Measurements from ENCODE around the gene DOCK4.

The DOCK4 gene

DNA sequence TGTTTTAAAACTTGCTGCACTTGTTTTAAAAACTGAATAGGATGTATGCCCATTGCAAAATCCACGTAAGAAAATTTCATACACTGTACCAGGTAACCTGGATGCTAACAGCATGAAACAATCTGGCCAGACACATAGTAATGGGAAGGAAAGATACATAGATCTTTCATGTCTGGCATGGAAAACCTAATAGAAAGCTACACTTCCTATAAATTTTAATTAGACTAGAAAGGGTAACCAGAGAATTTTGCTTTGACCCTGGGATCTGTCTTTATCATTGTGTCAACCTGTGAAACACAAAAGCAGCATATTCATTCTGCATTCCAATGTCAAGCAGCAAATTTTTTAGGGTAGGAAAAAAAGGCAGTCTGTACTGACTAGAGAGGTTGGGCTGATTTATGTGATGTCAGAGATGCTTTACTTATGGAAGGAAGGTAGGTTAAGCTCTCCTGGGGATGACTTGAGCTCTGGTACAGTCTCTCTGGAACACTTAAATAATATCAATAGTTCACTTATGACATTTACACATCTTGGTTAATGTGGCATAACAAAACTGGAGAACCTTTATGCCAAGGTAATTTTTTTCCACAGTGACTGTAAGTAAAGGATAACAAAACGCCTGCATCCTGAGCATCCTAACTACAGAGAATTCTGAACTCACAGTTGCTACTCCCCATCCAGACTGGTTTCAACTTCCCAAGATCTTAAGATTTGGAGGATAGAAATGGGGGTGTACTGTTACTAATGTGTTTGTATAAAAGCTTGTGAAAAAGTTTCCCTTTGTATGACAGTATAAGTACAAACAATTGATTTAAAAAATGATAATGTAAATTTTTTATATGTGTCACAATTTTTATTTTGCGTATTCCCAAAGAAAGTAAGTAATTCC, 44.7 kb downstream of the DOCK4 start:
- no peak for DNase-seq (ENCODE audit: low read depth in 3 of 3)

DNA sequence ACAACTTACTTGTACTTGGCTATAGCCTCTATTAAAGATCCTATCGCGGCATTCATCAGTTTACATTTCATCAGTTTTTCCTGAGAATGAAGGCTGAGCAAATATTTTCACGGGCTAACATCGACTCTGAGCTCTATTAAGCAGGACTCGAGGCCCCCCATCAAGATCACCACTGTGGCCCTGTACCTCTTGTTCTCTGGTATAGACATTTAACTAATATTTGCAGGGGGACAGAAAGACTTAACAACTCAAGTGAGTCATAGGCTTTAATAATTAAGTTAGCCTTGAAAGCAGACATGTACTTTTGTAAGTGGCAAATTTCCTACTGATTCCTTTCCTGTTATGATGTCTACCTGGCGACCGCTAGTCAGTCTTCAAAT, 45.4 kb downstream of the DOCK4 start:
- DNase-seq (ENCODE audit: low read depth in 3 of 3): no peak

DNA sequence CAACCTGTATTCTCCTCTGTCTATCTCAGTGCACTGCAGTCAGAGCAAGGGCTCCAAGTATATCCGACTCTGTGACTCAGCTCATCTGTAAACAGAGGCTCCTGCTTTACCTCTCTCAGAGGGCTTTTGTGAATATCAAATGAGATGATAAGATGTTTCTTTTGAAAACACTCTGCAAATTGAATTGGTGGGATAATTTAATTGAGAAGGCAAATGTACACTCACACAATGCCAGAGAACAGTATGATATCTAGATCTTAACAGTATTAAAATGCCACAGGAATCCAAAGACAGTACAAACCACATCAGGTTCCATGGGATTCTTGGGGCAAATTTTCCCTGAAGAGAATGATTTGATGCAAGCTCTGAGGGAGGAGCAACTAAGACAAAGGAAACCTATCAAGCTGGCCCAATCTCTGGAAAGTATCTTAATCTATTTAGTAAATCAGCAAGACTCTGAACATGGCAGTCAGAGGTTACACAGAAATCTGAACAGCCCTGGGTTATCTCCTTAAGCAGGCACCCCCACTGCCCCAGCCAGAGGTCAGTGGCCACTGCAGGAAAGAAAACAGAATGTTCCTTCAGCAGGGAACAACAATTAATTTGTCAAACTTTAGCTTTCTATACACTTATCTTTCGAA, 45.9 kb downstream of the DOCK4 start:
- DNase-seq (ENCODE audit: low read depth in 3 of 3): no peak

DNA sequence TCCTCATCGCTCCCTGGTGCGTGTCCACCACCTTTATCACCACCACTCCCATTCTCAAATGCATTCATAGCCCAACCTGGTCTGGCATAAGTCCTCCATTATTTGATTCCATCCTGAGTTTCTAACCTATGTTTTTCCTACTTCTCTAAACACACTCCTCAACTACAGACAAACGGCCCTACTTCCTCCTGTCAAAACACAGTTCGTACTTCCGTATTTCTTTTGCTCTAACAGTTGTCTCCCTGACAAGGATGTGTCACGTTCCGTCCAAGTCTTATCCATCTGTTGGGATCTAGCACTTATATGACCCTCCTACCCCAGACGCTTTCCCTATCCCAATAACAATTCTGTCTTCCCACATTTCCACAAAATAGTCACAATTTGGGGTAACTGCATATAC, 46.8 kb downstream of the DOCK4 start:
- no peak for DNase-seq (ENCODE audit: low read depth in 3 of 3)

DNA sequence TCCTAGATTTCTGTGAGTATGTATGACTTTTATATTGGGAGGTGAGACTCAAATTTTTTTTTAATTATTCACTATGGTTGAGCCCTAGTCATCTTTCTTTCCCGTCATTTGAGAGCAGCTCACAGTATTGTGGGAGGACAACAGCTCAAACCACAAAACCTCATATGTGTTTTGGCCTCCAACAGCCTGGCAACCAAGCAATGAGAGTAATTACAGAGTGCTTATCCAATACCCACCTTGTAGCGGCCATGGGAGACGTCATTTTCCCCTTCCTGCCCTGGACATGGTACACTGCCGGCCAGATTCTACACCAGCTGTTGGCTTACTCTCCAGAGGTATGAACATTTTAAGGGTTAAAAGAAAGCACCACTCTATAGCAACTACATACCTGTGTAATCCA, 49.1 kb downstream of the DOCK4 start:
- DNase-seq (ENCODE audit: low read depth in 3 of 3): no peak

DNA sequence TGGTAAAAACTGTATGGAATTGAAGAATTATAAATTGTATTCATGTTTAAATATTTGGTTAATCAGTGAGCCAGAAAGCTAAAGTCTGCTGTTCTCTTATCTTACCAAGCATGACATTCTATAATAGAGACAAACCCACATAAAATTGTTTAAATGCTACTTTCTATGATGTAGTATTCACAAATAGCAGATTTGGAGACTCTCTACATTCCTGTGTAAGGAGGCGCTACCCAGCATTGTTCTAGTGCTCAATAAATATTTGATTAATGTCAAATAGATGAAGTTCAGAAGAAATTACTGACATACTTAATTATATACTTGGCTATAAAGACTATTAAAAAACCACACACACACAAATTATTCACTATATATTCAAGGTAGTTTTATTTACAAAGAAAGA, 49.8 kb downstream of the DOCK4 start:
- DNase-seq (ENCODE audit: low read depth in 3 of 3): no peak

DNA sequence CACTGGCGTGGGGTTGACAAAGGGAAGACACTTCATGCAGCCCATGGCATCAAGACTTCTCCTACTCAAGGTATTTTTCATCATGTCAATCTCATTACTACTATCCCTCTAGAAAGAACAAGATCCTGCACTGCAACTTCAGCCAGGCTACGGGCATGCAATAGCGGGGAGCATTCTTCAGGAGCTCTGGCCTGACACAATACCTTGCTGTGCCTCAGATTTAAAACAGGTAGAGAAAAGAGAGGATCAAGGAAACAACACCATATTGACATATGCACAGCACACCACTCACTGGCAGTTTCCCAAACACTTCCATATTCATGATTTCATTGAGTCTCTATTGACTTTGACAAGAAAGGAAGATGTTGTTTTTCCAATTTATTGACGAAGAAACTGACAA, 51.5 kb downstream of the DOCK4 start:
- no peak for DNase-seq (ENCODE audit: low read depth in 3 of 3)

DNA sequence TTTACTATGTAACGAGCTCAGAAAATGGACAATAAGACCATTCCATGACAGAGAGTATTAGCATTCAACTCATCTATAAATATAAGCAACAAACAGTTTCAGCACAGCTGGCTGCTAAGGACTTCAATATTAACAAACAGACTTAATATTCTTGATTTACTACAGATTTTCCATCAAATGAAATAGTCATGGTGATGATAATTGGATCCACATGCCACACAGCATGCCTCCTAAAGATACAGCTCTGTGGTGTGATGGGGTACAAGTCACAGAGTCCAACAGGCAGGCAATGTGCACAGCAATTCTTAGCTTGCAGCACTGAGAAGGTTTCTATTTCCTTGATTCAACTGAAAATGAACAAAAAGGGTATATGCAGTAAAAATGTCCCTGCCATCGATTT, 54.0 kb downstream of the DOCK4 start:
- DNase-seq (ENCODE audit: low read depth in 3 of 3): no peak

DNA sequence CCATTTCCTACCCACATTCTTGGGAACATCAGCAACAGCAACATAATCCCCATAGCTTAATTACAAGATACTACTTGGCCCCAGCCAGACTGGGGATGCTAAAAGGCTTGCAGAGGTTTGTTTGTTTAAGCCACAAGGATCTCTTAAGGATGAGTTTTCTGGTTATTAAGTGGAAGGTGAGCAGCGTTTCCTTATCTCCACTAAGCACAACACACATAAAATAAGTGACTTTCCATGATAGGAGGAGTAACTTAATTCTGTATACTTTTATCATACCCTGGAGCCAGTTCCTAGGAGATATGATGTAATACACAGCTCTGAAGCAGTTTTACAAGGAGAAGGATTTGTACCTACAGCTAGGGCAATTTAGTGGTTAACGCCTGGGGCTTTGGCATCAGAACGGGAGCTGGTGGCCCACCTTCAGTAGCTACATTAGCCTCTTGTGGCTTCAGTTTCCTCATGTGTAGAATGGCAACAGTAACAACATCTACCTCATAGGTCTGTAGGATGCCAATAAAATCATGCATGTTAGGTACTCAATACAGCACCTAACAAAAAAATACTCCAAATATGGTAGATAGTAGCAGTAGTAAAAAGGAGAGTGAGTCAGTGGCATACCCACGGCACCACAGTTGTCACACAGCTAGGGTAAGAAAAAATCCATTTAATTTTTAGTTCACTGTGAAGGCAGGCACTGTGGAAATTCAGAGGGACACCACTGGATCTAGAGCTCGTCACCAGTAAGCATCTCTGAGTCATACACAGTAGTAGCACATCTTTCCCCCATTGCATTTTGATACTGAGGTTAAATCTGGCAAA, 55.2 kb downstream of the DOCK4 start:
- DNase-seq (ENCODE audit: low read depth in 3 of 3): no peak

DNA sequence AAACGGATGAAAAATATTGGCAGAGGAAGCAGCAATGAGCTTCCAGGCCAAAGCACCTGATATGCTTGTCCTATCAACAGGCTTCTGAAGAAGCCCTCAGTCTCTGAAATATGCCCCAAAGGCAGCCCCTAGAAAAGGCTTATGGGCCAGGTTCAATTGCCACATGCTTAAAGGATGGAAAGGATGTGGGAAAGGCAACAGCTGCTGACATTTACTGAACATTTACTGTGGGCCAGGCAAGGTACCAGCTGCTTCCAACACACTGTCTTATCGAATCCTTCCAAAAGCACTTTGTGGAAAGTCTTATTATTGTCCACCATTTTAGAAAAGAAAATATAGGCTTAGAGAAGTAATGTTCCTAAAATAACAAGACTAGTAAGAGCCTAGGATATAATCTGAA, 56.5 kb downstream of the DOCK4 start:
- no peak for DNase-seq (ENCODE audit: low read depth in 3 of 3)

DNA sequence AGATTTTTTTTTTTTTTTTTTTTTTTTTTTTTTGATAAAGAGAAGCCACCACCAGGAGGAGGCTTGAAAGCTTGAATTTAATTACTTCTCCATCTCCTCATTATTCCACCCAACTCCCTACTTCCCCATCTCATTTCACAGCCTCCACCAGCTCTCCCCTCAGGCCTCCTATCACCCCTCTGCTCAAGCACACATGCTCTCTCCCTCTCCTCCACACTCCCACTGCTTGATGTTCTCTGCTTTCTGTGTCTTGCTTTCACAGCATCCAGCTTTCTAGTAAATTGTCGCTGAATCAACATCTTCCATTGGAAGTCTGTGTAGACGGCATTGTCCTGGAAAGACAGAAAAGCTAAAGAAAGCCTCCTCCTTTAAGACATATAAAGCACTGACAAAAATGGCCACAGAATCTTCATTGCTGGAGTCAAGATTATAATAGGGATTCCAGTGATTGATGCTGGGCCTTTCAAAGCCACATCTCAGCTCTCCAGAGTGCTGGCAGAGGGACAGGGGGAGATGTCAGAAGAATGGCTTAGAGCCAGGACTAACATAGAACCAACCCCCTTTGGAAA, 58.3 kb downstream of the DOCK4 start:
- DNase-seq (ENCODE audit: low read depth in 3 of 3): no peak

DNA sequence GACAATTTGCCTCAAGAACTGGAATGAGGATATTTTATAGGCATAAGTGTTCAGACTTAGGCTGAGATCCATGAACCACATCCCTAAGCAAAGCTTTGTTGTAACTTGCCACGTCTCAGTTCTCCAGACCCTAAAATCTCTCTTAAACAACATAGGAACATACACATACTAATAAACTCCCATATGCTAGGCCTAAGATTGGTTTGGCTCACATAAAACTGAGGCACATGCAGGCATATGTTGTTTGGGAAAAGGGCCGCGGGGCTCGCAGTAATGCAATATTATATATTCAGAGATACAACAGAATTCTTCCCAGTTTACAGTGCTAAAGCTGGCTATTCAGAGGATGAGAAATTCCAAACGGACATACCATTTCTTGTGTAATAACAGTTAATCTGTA, 61.0 kb downstream of the DOCK4 start:
- DNase-seq (ENCODE audit: low read depth in 3 of 3): no peak

DNA sequence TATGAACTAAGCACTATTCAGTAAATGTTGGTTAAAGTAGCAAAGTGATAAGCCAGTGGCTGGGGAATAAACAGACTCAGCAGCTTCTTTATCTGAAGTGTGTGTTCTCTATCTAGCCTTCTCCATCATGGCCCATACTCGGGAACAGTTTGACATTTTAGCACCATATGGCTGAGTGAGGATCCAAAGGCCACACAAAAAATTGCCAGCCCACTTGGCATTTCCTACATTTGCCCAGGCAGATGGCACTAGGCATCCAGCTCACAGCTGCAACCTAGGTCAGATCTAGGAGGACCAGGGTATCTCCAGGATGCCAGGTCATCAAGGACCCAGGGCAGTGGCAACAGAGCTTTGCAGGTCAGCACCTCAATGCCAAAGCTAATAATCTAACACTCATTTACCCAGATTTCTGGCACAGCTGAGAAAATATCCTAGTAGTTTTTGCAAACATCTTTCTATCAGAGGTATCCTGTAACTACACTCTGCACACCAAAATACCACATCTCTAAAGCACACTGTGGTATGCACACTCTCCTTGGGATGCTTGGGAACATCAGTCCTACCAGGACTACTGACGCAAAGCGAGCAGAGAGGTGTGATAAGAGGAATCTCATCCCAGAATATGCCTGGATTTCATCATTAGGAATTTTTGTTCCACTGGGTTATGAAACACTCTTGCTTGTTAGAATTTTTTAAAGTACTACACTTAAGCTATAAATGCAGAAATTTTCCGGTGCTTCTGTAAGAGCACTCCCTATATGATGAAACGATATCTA, 61.7 kb downstream of the DOCK4 start:
- DNase-seq (ENCODE audit: low read depth in 3 of 3): no peak

DNA sequence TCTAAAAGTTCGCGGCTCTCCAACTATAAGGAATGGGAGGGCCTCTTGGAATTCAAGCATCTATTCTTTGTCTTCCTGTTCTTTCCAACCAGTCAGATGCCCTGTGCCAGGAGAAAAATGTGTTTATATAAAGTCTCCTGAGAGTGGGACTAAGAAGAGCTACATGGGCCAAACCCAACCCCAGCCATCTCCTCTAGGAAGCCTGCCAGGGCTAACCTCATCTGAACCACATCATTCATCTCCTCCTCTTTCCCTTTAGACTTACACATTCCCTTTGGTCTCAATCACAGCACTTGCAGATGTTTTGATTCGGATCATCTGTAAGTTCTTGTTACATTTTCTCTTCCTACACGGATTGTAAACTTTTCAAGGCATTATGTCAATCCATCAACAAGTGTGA, 62.6 kb downstream of the DOCK4 start:
- no peak for DNase-seq (ENCODE audit: low read depth in 3 of 3)

DNA sequence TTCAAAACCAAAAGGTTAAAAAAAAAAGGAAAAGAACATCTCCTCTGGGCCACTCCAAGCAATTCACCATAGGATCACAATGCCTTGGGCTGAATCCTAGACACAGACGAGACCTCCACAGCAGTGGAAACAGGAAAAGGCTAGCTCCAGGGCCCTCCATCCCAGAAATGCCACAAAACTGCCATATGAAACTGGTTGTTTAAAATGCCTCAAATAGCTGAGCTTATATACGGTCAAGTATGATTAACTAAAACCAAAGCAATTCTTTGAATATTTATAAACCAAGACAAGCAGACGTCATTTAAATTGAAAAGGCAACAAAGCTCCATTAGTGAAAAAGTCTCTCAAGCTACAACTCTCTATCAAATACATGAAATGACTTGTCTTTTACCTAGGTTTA, 63.1 kb downstream of the DOCK4 start:
- no peak for DNase-seq (ENCODE audit: low read depth in 3 of 3)

DNA sequence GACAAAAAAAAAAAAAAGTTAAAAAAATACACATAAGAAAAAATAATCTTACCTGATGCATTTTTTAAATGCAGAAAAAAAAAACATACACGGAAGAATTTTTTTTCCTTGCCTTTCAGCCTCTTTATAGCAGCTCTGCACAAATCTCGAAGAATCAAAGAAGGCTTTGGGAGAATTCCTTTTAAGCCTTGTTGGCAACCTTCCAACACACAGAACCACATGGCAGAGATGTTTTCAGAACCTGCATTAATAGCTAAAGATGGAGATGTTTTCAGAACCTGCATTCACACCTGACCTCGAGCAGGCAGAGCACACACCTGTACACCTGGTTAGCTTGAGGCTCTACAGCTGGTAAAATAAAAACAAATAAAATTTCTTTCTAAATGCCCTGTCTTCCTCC, 65.6 kb downstream of the DOCK4 start:
- DNase-seq (ENCODE audit: low read depth in 3 of 3): no peak

DNA sequence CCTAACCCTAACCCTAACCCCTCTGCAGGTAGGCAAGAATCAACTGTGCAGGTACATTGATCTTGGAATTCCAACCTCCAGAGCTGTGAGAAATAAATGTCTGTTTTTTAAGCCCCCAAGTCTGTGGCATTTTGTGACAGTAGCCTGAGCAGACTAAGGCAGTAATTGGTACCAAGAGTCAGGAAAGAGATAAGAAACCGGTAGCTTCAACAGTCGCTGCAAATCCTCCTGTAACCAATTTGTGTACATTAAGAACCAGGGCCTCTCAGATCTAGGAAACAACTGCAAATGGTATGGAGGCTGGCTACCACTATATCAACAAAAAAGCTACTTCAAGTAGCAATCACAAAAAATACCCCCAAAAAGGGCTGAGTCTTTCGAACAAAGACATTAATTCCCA, 67.3 kb downstream of the DOCK4 start:
- DNase-seq (ENCODE audit: low read depth in 3 of 3): no peak

DNA sequence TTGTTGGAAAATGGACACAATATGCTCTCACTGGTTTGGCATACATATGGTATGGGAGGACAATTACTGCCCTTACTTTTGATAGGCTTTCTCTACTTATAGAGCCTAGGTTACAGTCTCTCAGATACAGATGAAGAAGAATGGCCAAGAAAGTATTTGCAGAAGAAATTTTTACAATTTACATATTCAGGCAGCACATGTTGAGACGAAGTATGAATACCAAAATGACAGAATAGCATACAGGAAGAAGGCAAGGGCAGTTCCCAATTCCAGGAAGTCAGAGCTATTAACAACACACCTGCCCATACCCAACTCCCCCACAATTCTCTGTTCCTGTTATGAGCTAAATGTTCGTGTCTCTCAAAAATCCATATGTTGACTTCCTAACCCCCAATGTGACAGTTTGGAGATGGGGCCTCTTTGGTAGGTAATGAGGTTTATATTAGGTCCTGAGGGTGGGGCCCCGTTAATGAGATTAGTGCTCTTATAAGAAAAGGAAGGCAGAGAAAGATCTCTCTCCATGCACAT, 67.8 kb downstream of the DOCK4 start:
- no peak for DNase-seq (ENCODE audit: low read depth in 3 of 3)

DNA sequence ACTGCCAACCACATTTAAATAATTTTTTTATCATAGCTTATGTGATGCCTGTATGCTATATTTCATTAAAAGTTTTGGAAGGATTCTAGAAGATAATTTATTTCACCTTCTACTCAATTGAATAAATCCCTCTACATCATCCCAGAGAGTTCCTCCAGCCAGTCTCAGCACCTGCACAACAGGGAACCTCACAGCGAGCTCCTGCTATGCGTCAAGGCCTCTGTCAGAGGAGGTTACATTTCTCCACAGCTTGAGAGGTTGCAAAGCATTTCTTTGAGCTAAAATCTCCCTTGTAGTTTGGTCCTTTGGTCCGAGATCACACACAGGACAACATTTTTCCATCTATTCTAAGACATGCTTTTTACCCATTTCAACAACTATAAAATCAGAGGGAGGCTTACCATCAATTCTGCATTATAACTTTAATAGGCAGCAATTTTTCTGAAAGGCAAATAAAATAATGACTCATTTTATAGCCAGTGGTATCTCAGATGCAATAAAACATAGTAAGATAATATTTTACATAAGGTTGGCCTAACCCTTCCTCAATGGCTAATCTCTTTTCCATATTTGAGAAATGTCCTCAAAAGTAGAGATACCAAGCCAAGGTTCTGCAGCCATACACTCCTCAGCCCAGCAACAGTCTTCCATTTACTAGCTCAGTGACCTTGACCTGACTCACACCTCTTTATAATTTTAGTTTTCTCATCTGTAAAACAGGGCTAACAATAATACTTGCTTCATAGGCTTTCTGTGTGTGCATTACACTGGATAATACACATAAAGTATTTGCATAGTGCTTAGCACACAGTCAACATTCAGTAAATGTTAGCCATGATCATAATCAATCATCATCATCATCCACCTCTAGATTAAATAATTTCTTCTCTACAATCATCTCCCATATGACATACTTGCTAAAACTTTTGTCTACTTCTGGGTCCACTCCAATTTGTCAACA, 68.8 kb downstream of the DOCK4 start:
- no peak for DNase-seq (ENCODE audit: low read depth in 3 of 3)

All from stimulated activated CD4-positive, alpha-beta T cell treated with anti-CD3 and anti-CD28 coated beads, TNF-alpha, amount 100 ng/mL, for 24 hours (primary cell).